Right renal pelvis (tissue), 4 donors: Measurements from ENCODE around the gene TXNDC16. TPM values are rescaled to one million over a fixed set of nuclear protein-coding genes. Genes with fewer than 3 reads are reported as not detected.
"Not testable (repeated sequence)": the region's sequence is repeated elsewhere in the genome, so short reads cannot be mapped to it uniquely, and the experiment has no call there.

Experiments
- DNase-seq, 4 donors: peaks; one replicate each; pipeline ENCODE4 v3.0.0-alpha.2; 2013; ENCODE audit warnings: low read depth in 4 of 4, low spot score in 3 of 4, missing footprints in 1 of 4
- polyA plus RNA-seq, 4 donors: library from polyadenylated mRNA; unstranded; fragments of 120-200 nt; gene quantifications; one replicate each; pipeline ENCODE4 v1.2.1, GENCODE V29; 2013; ENCODE audit not compliant: insufficient read length in 4 of 4

Gene TXNDC16
- polyA plus RNA-seq, result 10 to 100 TPM; 22.0 to 25.1 (median 23.3) TPM

- peak; percentile 97 to 100 (median 99) for DNase-seq
These were observed at the start of gene TXNDC16, which contains the start of gene GPR137C for GRCh38 chr14:52552063-52552988. Gene TXNDC16, minus strand, starts transcription at chr14:52552505. Its CDS starts 8,948 bp downstream, at chr14:52543557. Gene GPR137C, plus strand, starts transcription at chr14:52552836. Its CDS starts 312 bp downstream, at chr14:52553148.

DNA sequence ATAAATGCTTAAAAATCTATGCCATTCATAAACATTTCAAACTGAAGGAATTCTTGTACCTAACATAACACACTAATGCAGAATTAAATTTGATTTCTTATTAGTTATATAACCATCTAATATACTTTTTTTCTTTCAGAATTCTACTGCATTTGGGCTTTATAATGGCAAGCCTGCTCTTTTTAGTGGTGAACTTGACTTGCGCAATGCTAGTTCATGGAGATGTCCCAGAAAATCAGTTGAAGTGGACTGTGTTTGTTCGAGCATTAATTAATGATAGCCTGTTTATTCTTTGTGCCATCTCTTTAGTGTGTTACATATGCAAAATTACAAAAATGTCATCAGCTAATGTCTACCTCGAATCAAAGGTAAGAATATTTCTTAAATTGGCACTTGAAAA, 47.7 kb upstream of the TXNDC16 start:
- no peak for DNase-seq

GRCh38 chr14:52598568-52598967, 46.3 kb upstream of the TXNDC16 start:
- DNase-seq, result no peak

- DNase-seq, result no peak
These were observed 44.6 kb upstream of the TXNDC16 start for GRCh38 chr14:52596861-52597260.

DNA sequence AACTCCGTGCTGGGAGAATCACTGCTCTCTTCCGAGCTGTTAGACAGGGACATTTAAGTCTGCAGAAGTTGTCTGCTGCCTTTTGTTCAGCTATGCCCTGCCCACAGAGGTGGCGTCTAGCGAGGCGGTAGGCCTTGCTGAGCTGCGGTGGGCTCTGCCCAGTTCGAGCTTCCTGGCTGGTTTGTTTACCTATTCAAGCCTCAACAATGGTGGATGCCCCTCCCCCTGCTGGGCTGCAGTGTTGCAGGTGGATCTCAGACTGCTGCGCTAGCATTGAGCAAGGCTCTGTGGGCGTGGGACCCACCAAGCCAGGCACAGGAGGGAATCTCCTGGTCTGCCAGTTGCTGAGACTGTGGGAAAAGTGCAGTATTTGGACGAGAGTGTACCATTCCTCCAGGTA, 44.0 kb upstream of the TXNDC16 start:
- DNase-seq, result no peak

DNA sequence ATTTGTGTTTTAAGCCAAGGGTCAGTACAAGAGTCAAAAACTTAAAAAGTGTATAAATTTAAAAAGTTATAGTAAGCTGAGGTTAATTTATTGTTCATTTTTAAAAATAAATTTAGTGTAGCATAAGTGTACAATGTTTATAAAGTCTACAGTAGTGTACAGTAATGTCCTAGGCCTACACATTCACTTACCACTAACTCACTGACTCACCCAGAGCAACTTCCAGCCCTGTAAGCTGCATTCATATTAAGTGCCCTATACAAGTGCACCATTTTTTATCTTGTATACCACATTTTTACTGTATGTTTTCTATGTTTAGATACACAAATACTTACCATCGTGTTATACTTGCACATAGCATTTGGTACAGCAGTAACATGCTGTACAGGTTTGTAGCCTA, 38.0 kb upstream of the TXNDC16 start:
- DNase-seq, result no peak

- DNase-seq, result no peak
These were observed 37.3 kb upstream of the TXNDC16 start for GRCh38 chr14:52589646-52590045.

DNA sequence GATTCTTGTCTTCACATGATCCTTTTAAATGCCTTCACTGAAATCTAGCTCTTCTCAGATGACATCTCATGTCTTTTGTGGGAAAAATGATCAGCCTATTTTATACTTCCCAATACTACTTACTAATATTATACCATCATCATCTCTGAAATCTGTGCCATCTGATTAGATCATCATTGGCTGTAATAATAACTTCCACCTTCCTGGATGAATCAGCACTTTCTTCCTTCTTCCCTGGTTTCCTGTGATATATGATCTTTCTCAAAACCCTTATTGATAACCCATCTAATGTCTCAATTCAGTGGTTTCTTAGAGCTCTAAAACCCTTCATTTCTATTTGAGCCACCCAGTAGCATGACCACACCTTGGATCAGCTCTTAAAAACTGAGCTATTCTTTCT, 31.2 kb upstream of the TXNDC16 start:
- DNase-seq, result no peak

- no peak for DNase-seq
These were observed 23.6 kb upstream of the TXNDC16 start for GRCh38 chr14:52575858-52576257.

GRCh38 chr14:52568454-52568853, 16.1 kb upstream of the TXNDC16 start:
- DNase-seq, result not testable (repeated sequence)

- no peak for DNase-seq
These were observed 10.8 kb upstream of the TXNDC16 start for GRCh38 chr14:52563120-52563519.

GRCh38 chr14:52558688-52559087, 6.4 kb upstream of the TXNDC16 start:
- DNase-seq, result no peak

DNA sequence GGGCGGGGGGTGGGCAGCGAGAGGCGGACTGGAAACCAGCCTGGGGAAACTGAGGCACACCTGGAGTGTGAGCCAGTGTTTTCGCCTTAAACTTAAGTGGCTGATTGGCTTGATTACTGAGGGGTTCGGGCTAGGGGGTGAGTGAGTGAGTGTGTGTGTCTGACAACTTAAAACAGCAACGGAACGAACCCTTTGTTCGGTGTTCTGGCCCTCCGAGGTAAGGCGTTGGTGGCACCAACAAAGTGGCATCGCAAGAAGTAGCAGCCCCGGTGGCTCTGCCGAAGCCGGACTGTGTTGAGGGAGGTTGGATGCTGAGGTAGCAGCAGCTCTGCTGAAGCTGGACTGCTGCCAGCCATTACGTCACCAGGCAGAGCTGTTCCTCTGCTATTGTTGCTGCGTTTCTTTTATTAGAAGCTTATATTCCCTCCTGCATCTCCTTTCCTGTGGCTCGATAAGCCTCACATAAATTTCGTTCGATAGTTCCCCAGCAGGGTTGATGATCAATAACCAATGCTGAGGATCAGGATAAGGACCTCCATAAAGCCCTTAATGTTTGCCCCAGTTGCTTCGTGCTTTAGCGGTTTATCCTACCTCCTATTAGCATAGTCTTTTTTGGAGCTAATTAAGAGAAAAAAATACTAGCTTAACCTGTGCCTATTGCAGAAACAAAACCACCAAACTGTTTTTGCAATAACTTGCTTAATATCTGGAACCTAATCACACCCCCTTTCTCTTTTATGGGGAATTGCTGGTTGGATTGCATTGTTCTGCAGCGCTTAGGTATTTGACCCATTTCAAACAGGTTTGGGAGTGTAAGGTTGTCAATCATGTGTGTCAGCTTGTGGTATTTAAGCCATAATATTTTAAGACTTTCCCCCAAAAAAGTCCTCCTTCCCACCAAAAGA, 1.6 kb upstream of the TXNDC16 start:
- DNase-seq, result peak; percentile 80 to 90 (median 82)

DNA sequence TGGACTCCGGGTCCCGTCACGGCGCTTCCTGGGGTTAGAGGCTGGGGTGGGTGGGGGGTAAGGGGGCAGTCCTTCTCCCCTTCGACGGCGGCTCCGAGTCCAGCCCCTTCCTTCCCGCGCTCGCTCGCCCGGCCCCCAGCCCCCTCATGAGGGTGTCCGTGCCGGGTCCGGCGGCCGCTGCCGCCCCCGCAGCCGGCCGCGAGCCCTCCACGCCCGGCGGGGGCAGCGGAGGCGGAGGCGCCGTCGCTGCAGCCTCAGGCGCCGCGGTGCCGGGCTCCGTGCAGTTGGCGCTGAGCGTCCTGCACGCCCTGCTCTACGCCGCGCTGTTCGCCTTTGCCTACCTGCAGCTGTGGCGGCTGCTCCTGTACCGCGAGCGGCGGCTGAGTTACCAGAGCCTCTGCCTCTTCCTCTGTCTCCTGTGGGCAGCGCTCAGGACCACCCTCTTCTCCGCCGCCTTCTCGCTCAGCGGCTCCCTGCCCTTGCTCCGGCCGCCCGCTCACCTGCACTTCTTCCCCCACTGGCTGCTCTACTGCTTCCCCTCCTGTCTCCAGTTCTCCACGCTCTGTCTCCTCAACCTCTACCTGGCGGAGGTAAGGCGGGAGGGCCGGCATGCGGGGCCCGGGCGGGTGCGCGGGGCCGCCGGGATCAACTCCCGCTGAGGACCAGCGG, 831 bp upstream of the TXNDC16 start:
- peak in 2 of 4 donors; percentile 9 to 41 for DNase-seq

- peak; percentile 20 to 40 (median 27) for DNase-seq
These were observed 626 bp downstream of the TXNDC16 start for GRCh38 chr14:52551696-52552062.

- DNase-seq, result no peak
These were observed 1.1 kb downstream of the TXNDC16 start for GRCh38 chr14:52551205-52551604.

DNA sequence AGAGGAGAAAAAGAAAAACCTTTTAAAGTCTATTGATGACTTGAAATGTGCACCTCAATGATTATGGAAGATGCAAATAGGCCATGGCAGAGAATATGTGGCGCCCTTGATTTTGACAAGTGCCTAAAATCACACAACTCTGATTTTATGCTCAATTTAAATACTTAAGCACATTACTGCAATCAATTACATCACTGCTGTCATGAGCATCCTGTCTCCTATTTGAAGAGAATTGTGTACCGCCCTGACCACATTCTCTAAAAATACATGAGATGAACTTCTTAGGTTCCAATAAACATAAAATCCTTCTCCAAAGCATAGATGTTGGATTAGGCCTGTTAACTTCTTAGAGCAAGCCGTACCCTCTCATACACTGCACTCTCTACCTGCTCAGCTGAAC, 1.6 kb downstream of the TXNDC16 start:
- no peak for DNase-seq

GRCh38 chr14:52547526-52547925, 4.8 kb downstream of the TXNDC16 start:
- no peak for DNase-seq

GRCh38 chr14:52547027-52547426, 5.3 kb downstream of the TXNDC16 start:
- no peak for DNase-seq

DNA sequence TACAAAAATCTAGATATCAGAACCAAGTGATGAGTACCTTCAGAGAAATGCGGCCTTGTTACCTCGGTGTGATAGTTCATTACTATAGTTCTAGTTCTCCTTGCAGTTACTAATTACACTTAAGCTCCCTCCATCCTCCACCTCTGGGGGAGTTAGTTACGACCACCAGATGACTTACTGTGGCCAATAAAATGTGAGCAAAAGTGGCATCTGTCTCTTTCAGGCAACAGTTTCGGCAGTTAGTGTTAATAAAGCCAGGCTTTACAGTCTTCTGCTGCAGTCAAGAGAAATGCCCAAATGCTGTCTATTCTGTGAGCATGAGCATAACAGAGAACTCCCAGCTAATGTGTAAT, 6.0 kb downstream of the TXNDC16 start:
- DNase-seq, result no peak
